GM12878 (cell line): ENCODE measurements around the gene ARHGAP30. TPM values are rescaled to one million over a fixed set of nuclear protein-coding genes. Genes with fewer than 3 reads are reported as not detected.

Experiments
- ASH2L ChIP-seq: fragments of 300-600, 200-600 bp; sonication (generic); IDR thresholded peaks from 2 replicates; pipeline ENCODE4 v1.6.1; 2017; ENCODE audit warnings: low read depth, mild to moderate bottlenecking, borderline replicate concordance
- FOS ChIP-seq: IDR thresholded peaks from 3 replicates; pipeline ENCODE4 v1.6.1; 2011; ENCODE audit warnings: borderline replicate concordance; ENCODE audit not compliant: insufficient read length; ENCODE audit errors: extremely low read depth
- FOXM1 ChIP-seq: IDR thresholded peaks from 2 replicates; pipeline ENCODE4 v1.6.1; 2012; ENCODE audit warnings: low read depth, mild to moderate bottlenecking, inconsistent platforms, low read length, moderate library complexity
- GATAD2B ChIP-seq: fragments of 450-650 bp; conservative IDR thresholded peaks from 2 replicates; pipeline ENCODE4 v1.6.1; 2017; ENCODE audit warnings: low read depth, mild to moderate bottlenecking, moderate library complexity
- HDAC6 ChIP-seq: fragments of 200-600 bp; sonication (generic); IDR thresholded peaks from one replicate; pipeline ENCODE4 v1.8.0; 2017; ENCODE audit warnings: antibody characterized with exemption; ENCODE audit not compliant: unreplicated experiment
- JUND ChIP-seq: IDR thresholded peaks from 2 replicates; pipeline ENCODE4 v1.6.1; 2012; ENCODE audit warnings: low read depth, mild to moderate bottlenecking, low read length, improper control_type of control experiment, moderate library complexity
- LARP7 ChIP-seq: fragments of 450-650 bp; IDR thresholded peaks from 2 replicates; pipeline ENCODE4 v1.6.1; 2017; ENCODE audit warnings: mild to moderate bottlenecking
- PAX8 ChIP-seq: fragments of 450-650 bp; IDR thresholded peaks from 2 replicates; pipeline ENCODE4 v1.6.1; 2017; ENCODE audit warnings: mild to moderate bottlenecking, moderate library complexity
- POLR2A ChIP-seq: IDR thresholded peaks from 2 replicates; pipeline ENCODE4 v1.6.1; 2011; ENCODE audit warnings: low read depth, mild to moderate bottlenecking, low read length
- SMARCA5 ChIP-seq: fragments of 450-650 bp; IDR thresholded peaks from 2 replicates; pipeline ENCODE4 v1.6.1; 2017; ENCODE audit warnings: mild to moderate bottlenecking
- SP1 ChIP-seq: IDR thresholded peaks from one replicate; pipeline ENCODE4 v1.6.1; 2011; ENCODE audit warnings: low read depth, low read length
- SUPT20H ChIP-seq: IDR thresholded peaks from 2 replicates; pipeline ENCODE4 v1.6.1; 2011; ENCODE audit warnings: low read depth, mild to moderate bottlenecking, low read length, moderate library complexity, borderline replicate concordance; ENCODE audit not compliant: control insufficient read depth
- polyA plus RNA-seq, 11 experiments: library from polyadenylated mRNA; depleted of rRNA in 4 of 11; unstranded in 6 of 11; stranded (reverse) in 5 of 11; fragments of >200 nt; fragmentation: Nextera tagmentation in 4 of 11; fragmentation: Illumina TruSeq in 1 of 11; extraction: Ambion mirVana in 4 of 11; extraction: Trizol in 1 of 11; gene quantifications; 1 replicate in 1 of 11; 2 replicates in 10 of 11; pipeline versions ENCODE4 v1.2.1 to v1.2.3, GENCODE V29; 2011 to 2016; ENCODE audit warnings: inconsistent platforms in 2 of 11, missing spikeins in 2 of 11, low read depth in 1 of 11
- total RNA-seq, 4 experiments: library from RNA; depleted of rRNA in 3 of 4; stranded (reverse); fragments of >200 nt in 3 of 4; fragmentation: Illumina TruSeq in 1 of 4; extraction: Trizol in 1 of 4; gene quantifications; 2 replicates each; pipeline versions ENCODE4 v1.2.1 to v1.2.3, GENCODE V29; 2013 to 2021
- TF ChIP-seq, protein P1 (sequence below): fragments of 450-650 bp; IDR thresholded peaks from 2 replicates; pipeline ENCODE4 v1.6.1; 2017; ENCODE audit warnings: mild to moderate bottlenecking
- TF ChIP-seq, protein P2 (sequence below): fragments of 450-650 bp; IDR thresholded peaks from 2 replicates; pipeline ENCODE4 v1.6.1; 2017; ENCODE audit warnings: antibody characterized with exemption, mild to moderate bottlenecking, moderate library complexity
- TF ChIP-seq, protein P3 (sequence below): IDR thresholded peaks from 2 replicates; pipeline ENCODE4 v1.6.1; 2012; ENCODE audit warnings: low read depth, low read length, improper control_type of control experiment
- TF ChIP-seq, protein P4 (sequence below): fragments of 450-650 bp; IDR thresholded peaks from 2 replicates; pipeline ENCODE4 v1.6.1; 2017; ENCODE audit warnings: mild to moderate bottlenecking, moderate library complexity
- TF ChIP-seq, protein P5 (sequence below): IDR thresholded peaks from 2 replicates; pipeline ENCODE4 v1.6.1; 2012; ENCODE audit warnings: low read length, inconsistent platforms

ARHGAP30 gene
- total and polyA plus RNA-seq, 10 of the 15 experiments (the other 5 are each of a cell fraction or from before 2014, with no cell fraction given), result 12.9 to 143 (median 76.3) TPM

DNA sequence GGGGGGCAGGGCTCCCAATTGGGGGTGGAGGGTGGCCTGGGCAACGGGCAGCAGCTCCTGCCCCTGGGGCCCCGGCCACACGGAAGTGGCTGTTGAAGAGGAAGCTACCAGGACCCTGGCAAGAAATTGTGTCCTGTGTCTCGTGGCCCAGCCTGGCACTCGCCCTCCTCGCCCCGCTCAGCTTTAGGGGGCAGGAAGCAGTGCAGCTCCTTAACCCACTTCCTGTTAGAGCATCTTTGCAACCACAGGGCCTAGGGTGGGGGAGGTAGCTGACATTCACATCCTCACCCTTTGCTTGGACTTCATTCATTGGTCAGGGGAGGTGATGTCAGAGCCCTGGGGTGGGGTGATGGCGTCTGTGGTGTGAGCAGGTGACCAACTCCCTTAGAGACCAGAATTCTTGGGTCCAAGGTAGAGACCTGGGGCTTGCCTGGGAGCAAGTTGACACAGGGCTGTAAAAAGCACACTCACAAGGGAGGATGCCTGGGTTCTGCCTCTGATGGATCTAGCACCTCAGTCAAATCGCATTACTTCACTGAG, at the start of gene ARHGAP30 (continued):
- TF ChIP-seq, protein P1, sequence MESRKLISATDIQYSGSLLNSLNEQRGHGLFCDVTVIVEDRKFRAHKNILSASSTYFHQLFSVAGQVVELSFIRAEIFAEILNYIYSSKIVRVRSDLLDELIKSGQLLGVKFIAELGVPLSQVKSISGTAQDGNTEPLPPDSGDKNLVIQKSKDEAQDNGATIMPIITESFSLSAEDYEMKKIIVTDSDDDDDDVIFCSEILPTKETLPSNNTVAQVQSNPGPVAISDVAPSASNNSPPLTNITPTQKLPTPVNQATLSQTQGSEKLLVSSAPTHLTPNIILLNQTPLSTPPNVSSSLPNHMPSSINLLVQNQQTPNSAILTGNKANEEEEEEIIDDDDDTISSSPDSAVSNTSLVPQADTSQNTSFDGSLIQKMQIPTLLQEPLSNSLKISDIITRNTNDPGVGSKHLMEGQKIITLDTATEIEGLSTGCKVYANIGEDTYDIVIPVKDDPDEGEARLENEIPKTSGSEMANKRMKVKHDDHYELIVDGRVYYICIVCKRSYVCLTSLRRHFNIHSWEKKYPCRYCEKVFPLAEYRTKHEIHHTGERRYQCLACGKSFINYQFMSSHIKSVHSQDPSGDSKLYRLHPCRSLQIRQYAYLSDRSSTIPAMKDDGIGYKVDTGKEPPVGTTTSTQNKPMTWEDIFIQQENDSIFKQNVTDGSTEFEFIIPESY, result no peak
- TF ChIP-seq, protein P2, sequence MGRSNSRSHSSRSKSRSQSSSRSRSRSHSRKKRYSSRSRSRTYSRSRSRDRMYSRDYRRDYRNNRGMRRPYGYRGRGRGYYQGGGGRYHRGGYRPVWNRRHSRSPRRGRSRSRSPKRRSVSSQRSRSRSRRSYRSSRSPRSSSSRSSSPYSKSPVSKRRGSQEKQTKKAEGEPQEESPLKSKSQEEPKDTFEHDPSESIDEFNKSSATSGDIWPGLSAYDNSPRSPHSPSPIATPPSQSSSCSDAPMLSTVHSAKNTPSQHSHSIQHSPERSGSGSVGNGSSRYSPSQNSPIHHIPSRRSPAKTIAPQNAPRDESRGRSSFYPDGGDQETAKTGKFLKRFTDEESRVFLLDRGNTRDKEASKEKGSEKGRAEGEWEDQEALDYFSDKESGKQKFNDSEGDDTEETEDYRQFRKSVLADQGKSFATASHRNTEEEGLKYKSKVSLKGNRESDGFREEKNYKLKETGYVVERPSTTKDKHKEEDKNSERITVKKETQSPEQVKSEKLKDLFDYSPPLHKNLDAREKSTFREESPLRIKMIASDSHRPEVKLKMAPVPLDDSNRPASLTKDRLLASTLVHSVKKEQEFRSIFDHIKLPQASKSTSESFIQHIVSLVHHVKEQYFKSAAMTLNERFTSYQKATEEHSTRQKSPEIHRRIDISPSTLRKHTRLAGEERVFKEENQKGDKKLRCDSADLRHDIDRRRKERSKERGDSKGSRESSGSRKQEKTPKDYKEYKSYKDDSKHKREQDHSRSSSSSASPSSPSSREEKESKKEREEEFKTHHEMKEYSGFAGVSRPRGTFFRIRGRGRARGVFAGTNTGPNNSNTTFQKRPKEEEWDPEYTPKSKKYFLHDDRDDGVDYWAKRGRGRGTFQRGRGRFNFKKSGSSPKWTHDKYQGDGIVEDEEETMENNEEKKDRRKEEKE, result no peak
- TF ChIP-seq, protein P3, sequence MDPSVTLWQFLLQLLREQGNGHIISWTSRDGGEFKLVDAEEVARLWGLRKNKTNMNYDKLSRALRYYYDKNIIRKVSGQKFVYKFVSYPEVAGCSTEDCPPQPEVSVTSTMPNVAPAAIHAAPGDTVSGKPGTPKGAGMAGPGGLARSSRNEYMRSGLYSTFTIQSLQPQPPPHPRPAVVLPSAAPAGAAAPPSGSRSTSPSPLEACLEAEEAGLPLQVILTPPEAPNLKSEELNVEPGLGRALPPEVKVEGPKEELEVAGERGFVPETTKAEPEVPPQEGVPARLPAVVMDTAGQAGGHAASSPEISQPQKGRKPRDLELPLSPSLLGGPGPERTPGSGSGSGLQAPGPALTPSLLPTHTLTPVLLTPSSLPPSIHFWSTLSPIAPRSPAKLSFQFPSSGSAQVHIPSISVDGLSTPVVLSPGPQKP, result peak; percentile 66; the same call in 1 of the 2 replicates
- no peak for TF ChIP-seq SUPT20H
- TF ChIP-seq, protein P4, sequence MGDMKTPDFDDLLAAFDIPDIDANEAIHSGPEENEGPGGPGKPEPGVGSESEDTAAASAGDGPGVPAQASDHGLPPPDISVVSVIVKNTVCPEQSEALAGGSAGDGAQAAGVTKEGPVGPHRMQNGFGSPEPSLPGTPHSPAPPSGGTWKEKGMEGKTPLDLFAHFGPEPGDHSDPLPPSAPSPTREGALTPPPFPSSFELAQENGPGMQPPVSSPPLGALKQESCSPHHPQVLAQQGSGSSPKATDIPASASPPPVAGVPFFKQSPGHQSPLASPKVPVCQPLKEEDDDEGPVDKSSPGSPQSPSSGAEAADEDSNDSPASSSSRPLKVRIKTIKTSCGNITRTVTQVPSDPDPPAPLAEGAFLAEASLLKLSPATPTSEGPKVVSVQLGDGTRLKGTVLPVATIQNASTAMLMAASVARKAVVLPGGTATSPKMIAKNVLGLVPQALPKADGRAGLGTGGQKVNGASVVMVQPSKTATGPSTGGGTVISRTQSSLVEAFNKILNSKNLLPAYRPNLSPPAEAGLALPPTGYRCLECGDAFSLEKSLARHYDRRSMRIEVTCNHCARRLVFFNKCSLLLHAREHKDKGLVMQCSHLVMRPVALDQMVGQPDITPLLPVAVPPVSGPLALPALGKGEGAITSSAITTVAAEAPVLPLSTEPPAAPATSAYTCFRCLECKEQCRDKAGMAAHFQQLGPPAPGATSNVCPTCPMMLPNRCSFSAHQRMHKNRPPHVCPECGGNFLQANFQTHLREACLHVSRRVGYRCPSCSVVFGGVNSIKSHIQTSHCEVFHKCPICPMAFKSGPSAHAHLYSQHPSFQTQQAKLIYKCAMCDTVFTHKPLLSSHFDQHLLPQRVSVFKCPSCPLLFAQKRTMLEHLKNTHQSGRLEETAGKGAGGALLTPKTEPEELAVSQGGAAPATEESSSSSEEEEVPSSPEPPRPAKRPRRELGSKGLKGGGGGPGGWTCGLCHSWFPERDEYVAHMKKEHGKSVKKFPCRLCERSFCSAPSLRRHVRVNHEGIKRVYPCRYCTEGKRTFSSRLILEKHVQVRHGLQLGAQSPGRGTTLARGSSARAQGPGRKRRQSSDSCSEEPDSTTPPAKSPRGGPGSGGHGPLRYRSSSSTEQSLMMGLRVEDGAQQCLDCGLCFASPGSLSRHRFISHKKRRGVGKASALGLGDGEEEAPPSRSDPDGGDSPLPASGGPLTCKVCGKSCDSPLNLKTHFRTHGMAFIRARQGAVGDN, result peak; percentile 90
- no peak for TF ChIP-seq FOXM1
- TF ChIP-seq HDAC6, result no peak
- no peak for TF ChIP-seq FOS
- no peak for TF ChIP-seq ASH2L
- TF ChIP-seq PAX8, result no peak
- TF ChIP-seq, protein P5, sequence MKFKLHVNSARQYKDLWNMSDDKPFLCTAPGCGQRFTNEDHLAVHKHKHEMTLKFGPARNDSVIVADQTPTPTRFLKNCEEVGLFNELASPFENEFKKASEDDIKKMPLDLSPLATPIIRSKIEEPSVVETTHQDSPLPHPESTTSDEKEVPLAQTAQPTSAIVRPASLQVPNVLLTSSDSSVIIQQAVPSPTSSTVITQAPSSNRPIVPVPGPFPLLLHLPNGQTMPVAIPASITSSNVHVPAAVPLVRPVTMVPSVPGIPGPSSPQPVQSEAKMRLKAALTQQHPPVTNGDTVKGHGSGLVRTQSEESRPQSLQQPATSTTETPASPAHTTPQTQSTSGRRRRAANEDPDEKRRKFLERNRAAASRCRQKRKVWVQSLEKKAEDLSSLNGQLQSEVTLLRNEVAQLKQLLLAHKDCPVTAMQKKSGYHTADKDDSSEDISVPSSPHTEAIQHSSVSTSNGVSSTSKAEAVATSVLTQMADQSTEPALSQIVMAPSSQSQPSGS, result peak; percentile 75; the same call in 1 of the 2 replicates
- TF ChIP-seq SMARCA5, result no peak
- TF ChIP-seq LARP7, result peak; percentile 56; the same call in 1 of the 2 replicates
- TF ChIP-seq POLR2A, result peak; percentile 92
- TF ChIP-seq GATAD2B, result peak; percentile 75; the same call in 1 of the 2 replicates
- TF ChIP-seq JUND, result no peak
- TF ChIP-seq SP1, result peak; percentile 71
